NCI-H510A (cell line): ENCODE data around the gene SMIM10L2A.
A peak's percentile ranks its signal among the peaks of the same experiment; 100 is the strongest.
"Not testable (repeated sequence)": the region's sequence is repeated elsewhere in the genome, so short reads cannot be mapped to it uniquely, and the experiment has no call there.

ENCODE experiments used
- DNase-seq: peaks from one replicate; lab custom pipeline; 2025; lab: John Stamatoyannopoulos, UW

SMIM10L2A gene

GRCh38 chrX:135454816-135455215, 33.1 kb downstream of the SMIM10L2A start:
- no peak for DNase-seq

GRCh38 chrX:135461756-135462155, 40.0 kb downstream of the SMIM10L2A start:
- DNase-seq, result not testable (repeated sequence)

GRCh38 chrX:135463937-135464336, 42.2 kb downstream of the SMIM10L2A start:
- no peak for DNase-seq

- no peak for DNase-seq
Measured at GRCh38 chrX:135476378-135476777, 54.6 kb downstream of the SMIM10L2A start.

GRCh38 chrX:135477576-135477975, 55.8 kb downstream of the SMIM10L2A start:
- peak; percentile 0 for DNase-seq
